Measurements from ENCODE around the gene SEMA5B. TPM values are rescaled to one million over a fixed set of nuclear protein-coding genes. Genes with fewer than 3 reads are reported as not detected.

Gene SEMA5B
- total and polyA plus RNA-seq, 2 experiments from 2014 or later: 8.0 to 26.8 TPM

DNA sequence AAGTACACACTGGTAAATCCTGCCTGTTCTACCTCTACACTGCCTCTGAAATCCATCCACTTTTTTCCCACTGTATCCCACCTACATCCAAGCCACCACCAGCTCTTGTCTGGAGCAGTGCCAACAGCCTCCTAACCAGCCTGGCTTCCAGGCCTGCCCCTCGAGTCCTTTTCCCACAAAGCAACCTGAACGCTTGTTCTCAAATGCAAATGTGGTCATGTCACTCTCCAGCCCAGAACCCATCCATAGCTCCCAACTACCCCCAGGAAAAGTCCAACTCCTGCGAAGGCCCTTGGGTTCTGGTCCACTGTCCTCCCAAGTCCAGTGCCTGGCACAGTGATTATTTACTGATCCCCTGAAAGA is 83.8 kb downstream of the SEMA5B start:
- Histone ChIP-seq H3K27me3 (ENCODE audit: insufficient read depth) (no peaks in the 10 kb centered on the region; the same call in 1 of the 2 replicates), H4K20me1 (replicated peaks; ENCODE audit: insufficient read depth) (no peaks in the 10 kb centered on the region), H3K27ac (ENCODE audit: low read depth) (no peak overlapping the region), H3K4me3 (no peak overlapping the region), H3K79me2 (replicated peaks; ENCODE audit: insufficient read depth) (no peaks in the 10 kb centered on the region), H2AFZ (no peak overlapping the region), H3K4me2 (no peak overlapping the region), H3K9me2 (ENCODE audit: insufficient read depth) (no peaks in the 10 kb centered on the region), H3K36me3 (ENCODE audit: insufficient read depth) (no peaks in the 10 kb centered on the region), H3K4me1 (ENCODE audit: insufficient read depth) (peaks cover 9% of the 10 kb centered on the region; the same call in 1 of the 2 replicates), H3F3A (replicated peaks; ENCODE audit: low read depth) (no peaks in the 10 kb centered on the region)
- TF ChIP-seq NANOG (IDR thresholded peaks at IDR 0.05; ENCODE audit: borderline replicate concordance) (no peak), JUNB (IDR thresholded peaks at IDR 0.05; ENCODE audit: unreplicated experiment) (no peak), EZH2phosphoT487 (IDR thresholded peaks at IDR 0.05; ENCODE audit: unreplicated experiment) (no peak), ZNF331 (CRISPR knock-in tag; IDR thresholded peaks at IDR 0.05; ENCODE audit: low read depth) (no peak), STAT1 (IDR thresholded peaks at IDR 0.05; ENCODE audit: unreplicated experiment) (no peak), EZH2 (IDR thresholded peaks at IDR 0.05; ENCODE audit: low read depth, unreplicated experiment) (no peak), CREB1 (CRISPR knock-in tag; IDR thresholded peaks at IDR 0.05; ENCODE audit: low read depth) (no peak), POLR2AphosphoS5 (IDR thresholded peaks at IDR 0.05; ENCODE audit: low read depth) (no peak), ZNF114 (CRISPR knock-in tag; IDR thresholded peaks at IDR 0.05) (no peak)
- TF ChIP-seq, protein P1, sequence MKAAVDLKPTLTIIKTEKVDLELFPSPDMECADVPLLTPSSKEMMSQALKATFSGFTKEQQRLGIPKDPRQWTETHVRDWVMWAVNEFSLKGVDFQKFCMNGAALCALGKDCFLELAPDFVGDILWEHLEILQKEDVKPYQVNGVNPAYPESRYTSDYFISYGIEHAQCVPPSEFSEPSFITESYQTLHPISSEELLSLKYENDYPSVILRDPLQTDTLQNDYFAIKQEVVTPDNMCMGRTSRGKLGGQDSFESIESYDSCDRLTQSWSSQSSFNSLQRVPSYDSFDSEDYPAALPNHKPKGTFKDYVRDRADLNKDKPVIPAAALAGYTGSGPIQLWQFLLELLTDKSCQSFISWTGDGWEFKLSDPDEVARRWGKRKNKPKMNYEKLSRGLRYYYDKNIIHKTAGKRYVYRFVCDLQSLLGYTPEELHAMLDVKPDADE (IDR thresholded peaks at IDR 0.05): no peak
- TF ChIP-seq, protein P2, sequence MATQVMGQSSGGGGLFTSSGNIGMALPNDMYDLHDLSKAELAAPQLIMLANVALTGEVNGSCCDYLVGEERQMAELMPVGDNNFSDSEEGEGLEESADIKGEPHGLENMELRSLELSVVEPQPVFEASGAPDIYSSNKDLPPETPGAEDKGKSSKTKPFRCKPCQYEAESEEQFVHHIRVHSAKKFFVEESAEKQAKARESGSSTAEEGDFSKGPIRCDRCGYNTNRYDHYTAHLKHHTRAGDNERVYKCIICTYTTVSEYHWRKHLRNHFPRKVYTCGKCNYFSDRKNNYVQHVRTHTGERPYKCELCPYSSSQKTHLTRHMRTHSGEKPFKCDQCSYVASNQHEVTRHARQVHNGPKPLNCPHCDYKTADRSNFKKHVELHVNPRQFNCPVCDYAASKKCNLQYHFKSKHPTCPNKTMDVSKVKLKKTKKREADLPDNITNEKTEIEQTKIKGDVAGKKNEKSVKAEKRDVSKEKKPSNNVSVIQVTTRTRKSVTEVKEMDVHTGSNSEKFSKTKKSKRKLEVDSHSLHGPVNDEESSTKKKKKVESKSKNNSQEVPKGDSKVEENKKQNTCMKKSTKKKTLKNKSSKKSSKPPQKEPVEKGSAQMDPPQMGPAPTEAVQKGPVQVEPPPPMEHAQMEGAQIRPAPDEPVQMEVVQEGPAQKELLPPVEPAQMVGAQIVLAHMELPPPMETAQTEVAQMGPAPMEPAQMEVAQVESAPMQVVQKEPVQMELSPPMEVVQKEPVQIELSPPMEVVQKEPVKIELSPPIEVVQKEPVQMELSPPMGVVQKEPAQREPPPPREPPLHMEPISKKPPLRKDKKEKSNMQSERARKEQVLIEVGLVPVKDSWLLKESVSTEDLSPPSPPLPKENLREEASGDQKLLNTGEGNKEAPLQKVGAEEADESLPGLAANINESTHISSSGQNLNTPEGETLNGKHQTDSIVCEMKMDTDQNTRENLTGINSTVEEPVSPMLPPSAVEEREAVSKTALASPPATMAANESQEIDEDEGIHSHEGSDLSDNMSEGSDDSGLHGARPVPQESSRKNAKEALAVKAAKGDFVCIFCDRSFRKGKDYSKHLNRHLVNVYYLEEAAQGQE (IDR thresholded peaks at IDR 0.05; ENCODE audit: unreplicated experiment): no peak
- TF ChIP-seq, protein P3, sequence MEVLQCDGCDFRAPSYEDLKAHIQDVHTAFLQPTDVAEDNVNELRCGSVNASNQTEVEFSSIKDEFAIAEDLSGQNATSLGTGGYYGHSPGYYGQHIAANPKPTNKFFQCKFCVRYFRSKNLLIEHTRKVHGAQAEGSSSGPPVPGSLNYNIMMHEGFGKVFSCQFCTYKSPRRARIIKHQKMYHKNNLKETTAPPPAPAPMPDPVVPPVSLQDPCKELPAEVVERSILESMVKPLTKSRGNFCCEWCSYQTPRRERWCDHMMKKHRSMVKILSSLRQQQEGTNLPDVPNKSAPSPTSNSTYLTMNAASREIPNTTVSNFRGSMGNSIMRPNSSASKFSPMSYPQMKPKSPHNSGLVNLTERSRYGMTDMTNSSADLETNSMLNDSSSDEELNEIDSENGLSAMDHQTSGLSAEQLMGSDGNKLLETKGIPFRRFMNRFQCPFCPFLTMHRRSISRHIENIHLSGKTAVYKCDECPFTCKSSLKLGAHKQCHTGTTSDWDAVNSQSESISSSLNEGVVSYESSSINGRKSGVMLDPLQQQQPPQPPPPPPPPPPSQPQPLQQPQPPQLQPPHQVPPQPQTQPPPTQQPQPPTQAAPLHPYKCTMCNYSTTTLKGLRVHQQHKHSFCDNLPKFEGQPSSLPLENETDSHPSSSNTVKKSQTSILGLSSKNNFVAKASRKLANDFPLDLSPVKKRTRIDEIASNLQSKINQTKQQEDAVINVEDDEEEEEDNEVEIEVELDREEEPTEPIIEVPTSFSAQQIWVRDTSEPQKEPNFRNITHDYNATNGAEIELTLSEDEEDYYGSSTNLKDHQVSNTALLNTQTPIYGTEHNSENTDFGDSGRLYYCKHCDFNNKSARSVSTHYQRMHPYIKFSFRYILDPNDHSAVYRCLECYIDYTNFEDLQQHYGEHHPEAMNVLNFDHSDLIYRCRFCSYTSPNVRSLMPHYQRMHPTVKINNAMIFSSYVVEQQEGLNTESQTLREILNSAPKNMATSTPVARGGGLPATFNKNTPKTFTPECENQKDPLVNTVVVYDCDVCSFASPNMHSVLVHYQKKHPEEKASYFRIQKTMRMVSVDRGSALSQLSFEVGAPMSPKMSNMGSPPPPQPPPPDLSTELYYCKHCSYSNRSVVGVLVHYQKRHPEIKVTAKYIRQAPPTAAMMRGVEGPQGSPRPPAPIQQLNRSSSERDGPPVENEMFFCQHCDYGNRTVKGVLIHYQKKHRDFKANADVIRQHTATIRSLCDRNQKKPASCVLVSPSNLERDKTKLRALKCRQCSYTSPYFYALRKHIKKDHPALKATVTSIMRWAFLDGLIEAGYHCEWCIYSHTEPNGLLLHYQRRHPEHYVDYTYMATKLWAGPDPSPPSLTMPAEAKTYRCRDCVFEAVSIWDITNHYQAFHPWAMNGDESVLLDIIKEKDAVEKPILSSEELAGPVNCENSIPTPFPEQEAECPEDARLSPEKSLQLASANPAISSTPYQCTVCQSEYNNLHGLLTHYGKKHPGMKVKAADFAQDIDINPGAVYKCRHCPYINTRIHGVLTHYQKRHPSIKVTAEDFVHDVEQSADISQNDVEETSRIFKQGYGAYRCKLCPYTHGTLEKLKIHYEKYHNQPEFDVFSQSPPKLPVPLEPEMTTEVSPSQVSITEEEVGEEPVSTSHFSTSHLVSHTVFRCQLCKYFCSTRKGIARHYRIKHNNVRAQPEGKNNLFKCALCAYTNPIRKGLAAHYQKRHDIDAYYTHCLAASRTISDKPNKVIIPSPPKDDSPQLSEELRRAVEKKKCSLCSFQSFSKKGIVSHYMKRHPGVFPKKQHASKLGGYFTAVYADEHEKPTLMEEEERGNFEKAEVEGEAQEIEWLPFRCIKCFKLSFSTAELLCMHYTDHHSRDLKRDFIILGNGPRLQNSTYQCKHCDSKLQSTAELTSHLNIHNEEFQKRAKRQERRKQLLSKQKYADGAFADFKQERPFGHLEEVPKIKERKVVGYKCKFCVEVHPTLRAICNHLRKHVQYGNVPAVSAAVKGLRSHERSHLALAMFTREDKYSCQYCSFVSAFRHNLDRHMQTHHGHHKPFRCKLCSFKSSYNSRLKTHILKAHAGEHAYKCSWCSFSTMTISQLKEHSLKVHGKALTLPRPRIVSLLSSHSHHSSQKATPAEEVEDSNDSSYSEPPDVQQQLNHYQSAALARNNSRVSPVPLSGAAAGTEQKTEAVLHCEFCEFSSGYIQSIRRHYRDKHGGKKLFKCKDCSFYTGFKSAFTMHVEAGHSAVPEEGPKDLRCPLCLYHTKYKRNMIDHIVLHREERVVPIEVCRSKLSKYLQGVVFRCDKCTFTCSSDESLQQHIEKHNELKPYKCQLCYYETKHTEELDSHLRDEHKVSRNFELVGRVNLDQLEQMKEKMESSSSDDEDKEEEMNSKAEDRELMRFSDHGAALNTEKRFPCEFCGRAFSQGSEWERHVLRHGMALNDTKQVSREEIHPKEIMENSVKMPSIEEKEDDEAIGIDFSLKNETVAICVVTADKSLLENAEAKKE (CRISPR knock-in tag; IDR thresholded peaks at IDR 0.05): no peak
- TF ChIP-seq, protein P4, sequence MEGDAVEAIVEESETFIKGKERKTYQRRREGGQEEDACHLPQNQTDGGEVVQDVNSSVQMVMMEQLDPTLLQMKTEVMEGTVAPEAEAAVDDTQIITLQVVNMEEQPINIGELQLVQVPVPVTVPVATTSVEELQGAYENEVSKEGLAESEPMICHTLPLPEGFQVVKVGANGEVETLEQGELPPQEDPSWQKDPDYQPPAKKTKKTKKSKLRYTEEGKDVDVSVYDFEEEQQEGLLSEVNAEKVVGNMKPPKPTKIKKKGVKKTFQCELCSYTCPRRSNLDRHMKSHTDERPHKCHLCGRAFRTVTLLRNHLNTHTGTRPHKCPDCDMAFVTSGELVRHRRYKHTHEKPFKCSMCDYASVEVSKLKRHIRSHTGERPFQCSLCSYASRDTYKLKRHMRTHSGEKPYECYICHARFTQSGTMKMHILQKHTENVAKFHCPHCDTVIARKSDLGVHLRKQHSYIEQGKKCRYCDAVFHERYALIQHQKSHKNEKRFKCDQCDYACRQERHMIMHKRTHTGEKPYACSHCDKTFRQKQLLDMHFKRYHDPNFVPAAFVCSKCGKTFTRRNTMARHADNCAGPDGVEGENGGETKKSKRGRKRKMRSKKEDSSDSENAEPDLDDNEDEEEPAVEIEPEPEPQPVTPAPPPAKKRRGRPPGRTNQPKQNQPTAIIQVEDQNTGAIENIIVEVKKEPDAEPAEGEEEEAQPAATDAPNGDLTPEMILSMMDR (conservative IDR thresholded peaks at IDR 0.05; ENCODE audit: low read depth in 2 of 2): no peak
- Mint-ChIP-seq H3K4me1 (peaks cover 26% of the 10 kb centered on the region), H3K27ac (no peak overlapping the region), H3K9me3 (no peaks in the 10 kb centered on the region), H3K27me3 (ENCODE audit: insufficient read depth, low read depth, poor library complexity) (peaks cover 15% of the 10 kb centered on the region), H3K36me3 (ENCODE audit: low read depth) (no peaks in the 10 kb centered on the region), H3K4me3 (no peak overlapping the region; the same call in 2 of the 3 replicates)
- no peak for DNase-seq (ENCODE audit: low spot score)
- no peak for ATAC-seq
